Stimulated activated CD4-positive, alpha-beta T cell treated with anti-CD3 and anti-CD28 coated beads, Interleukin-1b, Interleukin-23, amount 100 ng/mL, for 24 hours (primary cell): Measurements from ENCODE around the gene ZNF837.
"Not testable (repeated sequence)": the region's sequence is repeated elsewhere in the genome, so short reads cannot be mapped to it uniquely, and the experiment has no call there.

Experiments
- DNase-seq, 4 experiments: peaks; one replicate each; pipeline ENCODE4 v3.0.0-alpha.2; 2020; ENCODE audit warnings: low read depth in 4 of 4, low spot score in 1 of 4

ZNF837 gene

DNA sequence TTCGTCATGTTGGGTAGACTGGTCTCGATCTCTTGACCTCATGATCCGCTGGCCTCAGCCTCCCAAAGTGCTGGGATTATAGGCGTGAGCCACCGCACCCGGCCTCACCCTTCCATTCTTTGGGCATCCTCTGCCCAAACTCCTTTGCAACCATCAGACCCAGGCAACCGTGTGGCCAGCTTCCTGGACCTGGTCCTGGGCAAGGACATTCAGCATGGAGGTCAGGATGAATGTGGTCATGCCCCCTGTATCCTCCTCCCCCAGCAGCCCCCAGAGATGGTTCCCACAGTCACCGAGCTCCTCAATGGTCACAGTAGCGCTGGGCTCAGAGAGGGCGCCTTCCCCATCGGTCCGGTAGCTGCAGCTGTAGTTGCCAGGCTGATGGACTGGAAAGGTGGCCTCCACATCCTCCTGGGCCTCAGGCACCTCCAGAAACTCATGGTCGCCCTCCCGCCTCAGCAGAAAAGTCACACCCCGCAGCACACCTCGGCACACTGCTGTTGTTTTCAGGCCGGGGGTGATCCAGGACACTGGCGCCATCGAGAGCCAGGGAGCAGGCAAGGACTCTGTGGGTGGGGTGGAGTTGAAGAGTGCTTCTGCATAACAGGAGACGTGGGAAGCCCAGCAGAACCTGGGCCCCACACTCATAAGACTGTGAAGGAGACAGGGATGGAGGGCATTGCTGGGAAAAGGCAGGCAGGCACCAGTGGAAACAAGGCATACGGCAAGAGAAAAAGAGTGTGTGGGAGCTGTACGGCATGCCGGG lies 28.7 kb downstream of the ZNF837 start:
- no peak for DNase-seq

DNA sequence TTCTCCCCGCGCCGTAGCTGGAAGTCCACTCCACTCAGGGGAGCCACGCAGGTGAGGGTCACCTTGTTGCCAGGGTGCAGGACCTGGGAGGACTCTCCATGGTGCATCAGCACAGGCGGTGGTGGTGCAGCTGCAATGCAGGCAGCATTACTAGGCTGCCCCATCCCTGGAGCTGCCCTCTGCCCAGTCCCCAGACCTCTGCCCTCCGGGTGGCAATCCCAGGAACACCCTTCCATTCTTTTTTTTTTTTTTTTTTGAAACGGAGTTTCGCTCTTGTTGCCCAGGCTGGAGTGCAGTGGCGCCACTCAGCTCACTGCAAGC lies 29.3 kb downstream of the ZNF837 start:
- DNase-seq: no peak

DNA sequence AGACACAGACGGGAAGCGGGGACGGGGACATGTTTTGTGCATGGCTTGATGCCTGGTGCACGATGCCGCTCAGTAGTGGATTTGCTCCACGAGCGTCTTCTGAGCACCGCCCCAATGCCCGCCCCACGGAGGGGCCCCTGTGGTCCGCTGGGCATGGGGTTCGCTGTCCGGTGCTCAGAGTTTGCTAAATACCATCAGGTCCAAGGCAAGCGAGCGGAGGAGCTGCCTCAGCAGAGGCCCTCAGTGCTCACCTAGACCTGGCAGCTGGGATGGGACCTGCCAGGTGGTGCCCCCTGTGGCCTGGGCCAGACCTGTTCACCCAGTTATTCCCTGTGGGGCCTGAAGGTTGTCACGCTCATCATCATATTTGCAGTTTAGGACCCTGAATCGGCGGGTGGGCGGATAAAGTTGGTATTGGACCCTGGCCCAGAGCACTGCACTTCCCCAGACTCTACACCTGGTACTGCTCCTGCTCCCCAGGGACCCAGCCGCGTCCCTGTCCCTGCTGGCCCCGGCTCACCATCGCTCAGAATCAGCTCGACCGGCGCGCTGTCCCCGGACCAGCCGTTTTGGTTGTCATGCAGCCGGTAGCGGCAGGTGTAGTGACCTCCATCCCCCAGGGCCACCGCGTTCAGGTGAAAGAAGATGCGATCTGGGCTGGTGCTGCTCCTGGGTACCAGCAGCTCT lies 29.8 kb downstream of the ZNF837 start:
- no peak for DNase-seq

DNA sequence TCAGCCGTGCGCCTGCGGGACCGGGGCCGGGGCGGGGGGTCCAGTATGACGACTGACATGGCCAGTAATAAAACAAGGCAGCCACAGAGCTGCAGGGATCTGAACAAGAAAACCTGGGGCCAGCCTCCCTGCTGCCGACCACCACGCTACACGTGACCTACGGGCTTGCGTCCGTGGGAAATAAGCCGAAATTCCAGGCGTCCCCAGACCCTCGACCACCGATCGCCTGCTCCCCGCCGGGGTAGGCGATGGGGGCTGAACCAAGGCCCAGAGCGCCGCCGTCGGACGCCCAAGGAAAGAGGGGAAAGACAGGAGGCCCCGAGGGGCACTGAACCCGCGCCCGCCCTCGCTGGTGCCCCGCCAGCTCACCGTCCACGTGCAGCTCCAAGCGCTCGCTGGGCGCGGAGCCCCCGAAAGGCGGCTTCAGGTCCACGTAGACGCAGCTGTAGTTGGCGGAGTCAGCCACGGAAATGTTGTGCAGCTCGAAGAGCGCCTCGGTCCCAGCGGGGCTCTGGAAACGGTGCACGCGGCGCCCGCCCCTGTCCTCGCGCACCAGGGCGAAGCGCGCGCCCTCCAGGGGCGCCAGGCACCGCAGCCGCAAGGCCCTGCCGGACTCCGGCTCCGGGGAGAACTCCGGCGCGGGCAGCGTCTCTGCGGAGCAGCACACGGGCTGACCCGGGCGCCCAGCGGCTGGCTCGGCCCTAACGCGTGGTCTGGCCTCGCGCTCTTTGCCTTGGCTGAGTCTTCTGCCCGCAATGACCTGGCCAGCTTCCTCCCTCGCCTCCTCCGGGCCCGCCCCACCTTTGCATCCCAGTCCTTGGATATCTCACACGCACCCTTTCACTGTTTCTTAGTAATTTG lies 30.6 kb downstream of the ZNF837 start:
- no peak for DNase-seq

DNA sequence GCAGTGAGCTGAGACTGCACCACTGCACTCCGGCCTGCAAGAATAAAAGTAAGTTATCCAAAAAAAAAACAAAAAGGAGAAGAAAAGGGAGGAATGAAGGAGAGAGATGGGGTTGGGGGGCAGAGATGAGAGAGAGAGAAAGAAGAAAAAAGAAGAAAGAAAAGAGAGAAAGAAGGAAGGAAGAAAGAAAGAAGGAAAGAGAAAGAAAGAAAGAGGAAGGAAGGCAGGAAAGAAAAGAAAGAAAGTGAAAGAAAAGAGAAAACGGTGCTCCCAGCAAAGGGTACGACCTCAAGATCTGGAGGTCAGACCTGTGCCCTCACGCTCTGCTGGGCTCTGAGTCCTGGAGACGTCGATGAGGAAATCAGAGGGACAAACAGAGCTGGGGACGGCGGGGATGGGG lies 31.2 kb downstream of the ZNF837 start:
- DNase-seq: no peak

DNA sequence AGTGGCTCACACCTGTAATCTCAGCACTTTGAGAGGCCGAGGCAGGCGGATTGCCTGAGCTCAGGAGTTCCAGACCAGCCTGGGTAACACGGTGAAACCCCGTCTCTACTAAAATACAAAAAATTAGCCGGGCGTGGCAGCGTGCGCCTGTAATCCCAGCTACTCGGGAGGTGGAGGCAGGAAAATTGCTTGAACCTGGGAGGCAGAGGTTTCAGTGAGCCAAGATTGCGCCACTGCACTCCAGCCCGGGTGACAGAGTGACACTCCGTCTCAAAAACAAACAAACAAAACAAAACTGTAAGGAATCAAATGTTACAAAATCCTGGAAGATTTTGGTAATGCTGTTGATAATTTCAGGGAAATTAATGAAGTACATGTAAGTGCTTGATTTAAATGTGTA lies 32.8 kb downstream of the ZNF837 start:
- DNase-seq: not testable (repeated sequence)

DNA sequence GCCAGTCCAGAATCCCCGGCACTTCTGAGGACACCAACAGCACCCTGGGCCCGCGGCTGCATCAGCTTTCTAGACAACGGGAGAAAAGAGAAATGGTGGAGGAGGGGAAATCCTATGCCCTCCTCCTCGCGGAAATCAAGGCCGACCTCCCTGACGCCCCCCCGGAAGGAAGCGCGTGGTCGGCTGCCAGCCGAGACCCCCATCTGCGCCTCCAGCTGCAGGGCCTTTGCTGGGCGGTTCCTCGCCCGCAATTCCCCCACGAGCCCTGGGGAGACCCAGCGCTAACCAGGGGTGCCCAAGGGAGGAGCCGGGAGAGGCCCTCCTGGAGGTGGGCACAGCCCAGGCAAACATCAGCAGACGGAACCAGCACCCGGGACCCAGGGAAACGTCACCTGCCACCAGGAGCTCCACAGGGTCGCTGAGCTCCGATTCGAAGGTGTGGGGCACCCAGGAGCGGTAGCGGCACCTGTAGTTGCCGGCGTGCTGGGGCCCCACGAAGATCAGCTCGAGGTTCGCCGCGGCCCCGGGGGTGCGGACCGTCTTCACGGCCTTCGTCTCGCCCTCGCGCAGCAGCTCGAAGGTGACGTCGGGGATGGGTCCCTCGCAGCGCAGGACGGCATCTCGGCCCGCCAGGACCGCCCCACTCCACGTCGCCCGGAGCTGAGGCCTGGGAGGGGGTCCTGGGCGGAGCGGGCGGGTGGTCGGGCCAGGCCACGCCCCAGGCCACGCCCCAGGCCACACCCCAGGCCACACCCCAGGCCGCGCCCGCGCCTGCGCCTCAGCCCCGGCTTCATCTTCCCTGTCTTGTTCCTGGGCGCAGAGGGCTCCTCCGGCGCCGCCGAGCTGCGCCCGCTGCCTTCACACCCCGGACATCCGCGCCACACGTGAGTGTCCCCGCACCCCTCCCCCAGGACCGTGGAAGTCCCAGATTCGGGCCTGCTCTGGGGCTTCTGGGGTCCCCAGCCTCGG lies 33.6 kb downstream of the ZNF837 start:
- DNase-seq: peak; percentile 23 to 52 (median 44)

DNA sequence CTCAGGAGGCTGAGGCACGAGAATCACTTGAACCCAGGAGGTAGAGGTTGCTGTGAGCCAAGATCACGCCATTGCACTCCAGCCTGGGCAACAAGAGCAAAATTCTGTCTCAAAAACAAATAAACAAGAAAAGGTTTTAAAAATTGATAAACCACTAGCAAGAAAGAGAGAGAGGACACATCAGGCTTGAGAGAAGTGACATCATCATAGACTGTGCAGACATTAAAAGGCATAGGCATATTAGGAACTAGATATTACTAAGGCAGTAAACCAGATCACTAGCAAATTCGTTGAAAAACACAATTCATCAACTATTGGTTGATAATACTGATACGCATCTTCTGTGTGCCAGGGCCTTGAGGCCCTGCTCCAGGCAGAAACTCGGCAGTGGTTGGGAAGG lies 35.3 kb downstream of the ZNF837 start:
- no peak for DNase-seq

DNA sequence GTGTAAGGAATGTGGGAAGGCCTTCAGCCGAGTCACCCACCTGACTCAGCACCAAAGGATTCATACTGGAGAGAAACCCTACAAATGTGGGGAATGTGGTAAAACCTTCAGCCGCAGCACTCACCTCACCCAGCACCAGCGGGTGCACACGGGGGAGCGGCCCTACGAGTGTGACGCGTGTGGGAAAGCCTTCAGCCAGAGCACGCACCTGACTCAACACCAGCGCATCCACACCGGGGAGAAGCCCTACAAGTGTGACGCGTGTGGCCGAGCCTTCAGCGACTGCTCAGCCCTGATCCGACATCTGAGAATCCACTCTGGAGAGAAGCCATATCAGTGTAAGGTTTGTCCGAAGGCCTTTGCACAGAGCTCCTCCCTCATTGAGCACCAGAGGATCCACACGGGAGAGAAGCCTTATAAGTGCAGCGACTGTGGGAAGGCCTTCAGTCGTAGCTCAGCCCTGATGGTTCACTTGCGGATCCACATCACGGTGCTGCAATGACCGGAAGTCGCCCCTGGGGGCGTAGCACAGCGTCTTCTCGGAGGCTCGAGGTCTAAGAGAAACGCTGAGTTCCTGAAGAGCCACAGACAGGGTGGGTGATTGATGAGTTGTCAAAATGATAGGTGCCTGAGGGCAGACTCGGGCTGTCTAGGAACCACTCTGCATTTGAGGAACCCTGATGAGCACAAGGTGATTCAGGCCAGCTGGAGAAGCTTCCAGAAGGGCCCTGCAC lies 41.8 kb downstream of the ZNF837 start:
- no peak for DNase-seq

DNA sequence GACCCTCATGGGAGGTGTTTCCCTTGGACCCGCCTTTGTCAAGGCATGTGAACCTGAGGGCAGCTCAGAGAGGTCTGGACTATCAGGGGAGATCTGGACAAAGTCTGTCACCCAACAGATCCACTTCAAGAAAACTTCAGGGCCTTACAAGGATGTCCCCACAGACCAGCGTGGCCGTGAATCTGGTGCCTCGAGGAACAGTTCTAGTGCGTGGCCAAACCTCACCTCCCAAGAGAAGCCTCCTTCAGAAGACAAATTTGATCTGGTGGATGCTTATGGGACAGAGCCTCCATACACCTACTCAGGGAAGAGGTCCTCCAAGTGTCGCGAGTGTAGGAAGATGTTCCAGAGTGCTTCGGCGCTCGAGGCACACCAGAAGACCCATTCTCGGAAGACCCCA lies 42.5 kb downstream of the ZNF837 start:
- DNase-seq: no peak

DNA sequence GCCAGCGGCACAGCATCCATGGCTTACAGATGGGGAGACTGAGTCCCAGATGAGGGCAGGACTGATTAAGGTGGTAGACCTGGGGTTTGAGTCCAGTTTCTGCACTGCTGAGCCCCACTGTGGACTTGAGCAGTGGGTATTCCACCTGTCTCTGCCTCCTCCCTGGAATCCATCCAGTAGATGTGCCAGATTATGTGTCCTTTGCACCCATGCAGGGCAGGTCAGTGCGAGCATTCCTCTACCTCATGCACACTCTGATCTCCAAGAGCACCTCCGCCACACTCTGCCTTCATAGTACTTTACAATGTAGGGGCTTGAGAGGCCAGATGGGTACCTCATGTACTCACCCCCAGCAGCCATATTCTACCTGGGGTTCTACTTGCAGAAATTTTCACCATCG lies 44.0 kb downstream of the ZNF837 start:
- DNase-seq: no peak

DNA sequence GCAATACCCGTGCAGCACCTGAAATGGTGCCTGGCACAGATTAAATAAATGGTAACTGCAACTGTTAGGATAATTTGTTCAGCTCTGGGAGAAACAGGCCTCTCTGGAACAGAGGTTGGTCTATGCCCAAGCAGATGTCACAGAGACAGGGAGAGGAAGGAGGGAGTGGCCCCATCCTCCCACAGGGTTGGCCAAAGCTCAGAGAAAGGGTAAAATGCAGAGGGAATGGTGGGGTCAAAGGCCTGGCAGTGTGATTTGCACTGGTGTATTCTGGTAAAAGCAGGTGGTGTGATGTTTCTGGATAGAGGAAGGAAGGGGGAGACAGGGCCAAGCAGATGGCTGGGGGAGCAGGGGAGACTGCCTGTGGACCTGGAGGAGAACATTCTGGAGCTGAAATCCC lies 44.6 kb downstream of the ZNF837 start:
- no peak for DNase-seq

DNA sequence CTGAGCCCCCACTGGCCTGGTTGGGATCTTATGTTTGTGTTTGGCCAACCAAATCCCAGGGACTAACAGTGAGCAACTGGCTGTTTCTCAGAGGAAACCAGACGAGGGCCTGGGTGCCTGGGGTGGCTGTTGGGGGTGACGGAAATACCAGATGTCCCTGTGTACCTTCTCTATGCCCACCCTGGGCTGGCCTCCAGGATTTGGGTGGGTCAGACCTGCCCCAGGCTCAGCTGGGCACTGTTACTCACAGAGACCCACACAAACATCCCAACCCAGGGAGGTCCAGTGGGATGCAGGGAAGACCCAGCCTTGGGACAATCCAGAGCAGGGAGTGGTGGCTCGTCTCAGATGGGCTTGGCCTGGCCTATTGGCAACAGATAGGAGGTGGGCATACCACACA lies 45.2 kb downstream of the ZNF837 start:
- no peak for DNase-seq

DNA sequence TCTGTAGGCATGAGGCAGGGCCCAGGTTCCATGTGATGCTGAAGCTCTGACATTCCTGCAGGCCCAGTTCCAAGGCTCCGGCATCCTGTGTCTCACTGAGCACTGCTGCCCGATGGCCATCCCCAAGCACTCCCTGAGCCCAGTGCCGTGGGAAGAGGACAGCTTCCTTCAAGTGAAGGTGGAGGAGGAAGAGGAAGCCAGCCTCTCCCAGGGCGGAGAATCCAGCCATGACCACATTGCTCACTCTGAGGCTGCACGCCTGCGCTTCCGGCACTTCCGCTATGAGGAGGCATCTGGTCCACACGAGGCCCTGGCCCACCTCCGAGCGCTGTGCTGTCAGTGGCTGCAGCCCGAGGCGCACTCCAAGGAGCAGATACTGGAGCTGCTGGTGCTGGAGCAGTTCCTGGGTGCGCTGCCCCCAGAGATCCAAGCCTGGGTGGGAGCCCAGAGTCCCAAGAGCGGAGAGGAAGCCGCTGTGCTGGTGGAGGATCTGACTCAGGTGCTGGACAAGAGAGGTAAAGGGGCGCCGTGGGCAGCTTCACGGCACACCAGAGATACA lies 46.1 kb downstream of the ZNF837 start:
- DNase-seq: no peak

DNA sequence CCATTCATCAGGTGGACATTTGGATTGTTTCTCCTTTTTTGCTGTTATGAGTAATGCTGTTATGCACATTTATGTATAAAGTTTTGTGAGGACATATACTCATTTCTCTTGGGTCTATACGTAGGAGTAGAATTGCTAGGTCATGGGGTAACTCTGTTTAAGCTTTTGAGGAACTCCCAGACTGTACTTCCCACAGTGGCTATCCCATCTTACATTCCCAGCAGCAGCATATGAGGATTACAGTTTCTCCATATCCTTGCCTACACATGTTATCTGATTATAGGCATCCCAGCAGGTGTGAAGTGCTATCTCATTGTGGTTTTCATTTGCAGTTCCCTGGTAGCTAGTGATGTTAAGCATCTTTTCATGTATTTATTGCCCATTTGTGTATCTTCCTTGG lies 48.1 kb downstream of the ZNF837 start:
- DNase-seq: no peak

DNA sequence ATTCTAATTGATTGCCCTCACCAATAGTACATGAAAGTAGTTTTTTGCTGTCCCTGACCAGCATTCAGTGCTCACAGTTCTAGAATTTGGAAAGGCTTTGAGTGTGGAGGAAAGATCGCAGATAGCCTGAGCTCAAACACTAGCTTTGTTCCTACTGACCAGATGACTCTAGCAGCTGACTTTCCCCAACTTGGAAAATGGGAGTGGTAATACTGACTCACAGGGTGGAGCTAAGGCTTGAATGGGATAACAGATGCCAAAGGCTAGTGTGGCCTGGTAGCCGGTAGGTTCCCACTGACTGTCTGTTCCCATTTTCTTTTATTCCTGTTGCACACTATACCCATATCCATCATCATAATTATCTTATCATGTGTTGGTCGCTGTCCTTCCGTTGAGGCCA lies 50.4 kb downstream of the ZNF837 start:
- no peak for DNase-seq

DNA sequence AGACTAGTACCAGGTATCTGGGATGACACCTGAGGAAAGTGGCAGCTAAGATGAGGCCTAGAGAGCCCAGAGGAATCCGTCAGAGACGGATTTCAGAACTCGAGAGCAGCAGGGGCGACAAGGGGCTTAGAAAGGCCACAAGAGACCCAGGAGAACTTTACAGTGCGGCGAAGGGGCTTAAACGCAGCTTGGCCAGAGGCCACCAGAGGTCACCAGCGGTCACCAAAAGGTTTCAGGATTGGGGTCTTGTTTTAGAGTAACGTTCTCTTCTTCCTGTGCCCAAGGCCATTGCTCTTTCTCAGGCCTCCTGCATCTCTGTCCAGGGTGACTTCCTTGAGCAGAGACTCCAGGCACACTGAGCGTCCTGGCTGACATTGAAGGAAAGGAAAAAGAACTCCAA lies 51.8 kb downstream of the ZNF837 start:
- no peak for DNase-seq

DNA sequence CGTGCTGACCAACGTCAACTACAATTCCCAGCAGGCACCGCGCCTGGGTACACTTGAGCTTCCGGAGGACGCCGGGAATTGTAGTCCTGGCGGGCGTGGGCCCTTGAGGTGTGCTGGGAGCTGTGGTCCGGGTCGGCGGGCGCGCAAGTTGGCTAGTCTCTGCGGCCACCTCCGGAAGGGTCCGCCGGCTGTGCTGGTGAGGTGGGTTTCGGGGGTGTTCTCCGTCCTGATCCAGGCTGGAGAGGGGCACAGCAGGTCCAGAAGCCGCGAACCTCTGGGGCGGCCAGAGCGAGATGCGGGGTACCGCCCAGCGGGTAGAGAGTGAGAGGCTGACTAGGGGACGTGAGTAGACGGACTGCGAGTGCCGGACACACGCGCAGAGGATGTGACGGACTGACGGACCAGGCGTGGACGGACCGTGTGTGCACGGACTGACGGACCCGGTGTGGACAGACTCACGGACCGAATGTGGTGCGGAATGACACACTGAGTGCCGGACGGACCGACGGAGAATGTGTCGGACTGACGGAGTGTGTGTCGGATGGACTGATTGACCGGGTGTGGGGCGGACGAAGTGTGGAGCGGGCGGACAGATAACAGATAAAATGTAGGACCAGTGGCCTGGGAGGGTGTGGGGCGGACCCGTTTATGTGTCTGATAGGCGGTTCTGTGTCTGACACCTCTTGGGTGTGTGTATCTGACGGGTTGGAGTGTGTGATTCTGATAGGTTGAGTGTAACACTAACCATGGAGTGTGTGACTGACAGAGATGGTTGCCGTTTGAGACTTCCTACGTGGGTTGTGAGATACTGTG lies 53.7 kb downstream of the ZNF837 start, which contains the start of gene ZSCAN22:
Gene ZSCAN22, plus strand, starts transcription at position 81 of the 813 bp plus-strand sequence. CDS start 7,809 bp downstream, outside the sequence.
- DNase-seq: peak; percentile 70 to 89 (median 78)

DNA sequence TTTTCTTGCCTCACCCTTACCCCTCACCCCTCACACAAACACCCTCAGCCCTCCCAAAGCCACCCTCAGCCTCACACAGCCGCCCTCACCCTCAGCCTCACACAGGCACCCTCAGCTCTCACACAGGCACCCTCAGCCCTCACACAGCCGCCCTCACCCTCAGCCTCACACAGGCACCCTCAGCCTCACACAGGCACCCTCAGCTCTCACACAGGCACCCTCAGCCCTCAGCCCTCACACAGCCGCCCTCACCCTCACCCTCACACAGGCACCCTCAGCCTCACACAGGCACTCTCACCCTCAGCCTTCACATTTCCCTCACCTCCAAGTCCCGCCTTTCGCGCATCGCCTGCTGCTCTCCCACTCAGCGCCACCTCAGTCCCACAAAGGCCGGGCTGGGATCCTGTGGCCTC lies 54.3 kb downstream of the ZNF837 start:
- no peak for DNase-seq
